GM12891 (cell line): ENCODE results near the gene CCDC81.

Experiments used
- POLR2A ChIP-seq: IDR thresholded peaks from 2 replicates; pipeline ENCODE4 v1.6.1; 2011; ENCODE audit warnings: low read depth, low read length, control low read depth
- POLR2AphosphoS5 ChIP-seq: IDR thresholded peaks from 2 replicates; pipeline ENCODE4 v1.6.1; 2011; ENCODE audit warnings: low read depth, low read length, control low read depth
- POU2F2 ChIP-seq: IDR thresholded peaks from 2 replicates; pipeline ENCODE4 v1.6.1; 2011; ENCODE audit warnings: low read depth, mild to moderate bottlenecking, control low read depth, low read length, moderate library complexity
- SPI1 ChIP-seq: IDR thresholded peaks from 2 replicates; pipeline ENCODE4 v1.6.1; 2011; ENCODE audit warnings: low read depth, low read length, control low read depth
- TAF1 ChIP-seq: IDR thresholded peaks from 2 replicates; pipeline ENCODE4 v1.6.1; 2011; ENCODE audit warnings: low read depth, low read length, control low read depth

DNA sequence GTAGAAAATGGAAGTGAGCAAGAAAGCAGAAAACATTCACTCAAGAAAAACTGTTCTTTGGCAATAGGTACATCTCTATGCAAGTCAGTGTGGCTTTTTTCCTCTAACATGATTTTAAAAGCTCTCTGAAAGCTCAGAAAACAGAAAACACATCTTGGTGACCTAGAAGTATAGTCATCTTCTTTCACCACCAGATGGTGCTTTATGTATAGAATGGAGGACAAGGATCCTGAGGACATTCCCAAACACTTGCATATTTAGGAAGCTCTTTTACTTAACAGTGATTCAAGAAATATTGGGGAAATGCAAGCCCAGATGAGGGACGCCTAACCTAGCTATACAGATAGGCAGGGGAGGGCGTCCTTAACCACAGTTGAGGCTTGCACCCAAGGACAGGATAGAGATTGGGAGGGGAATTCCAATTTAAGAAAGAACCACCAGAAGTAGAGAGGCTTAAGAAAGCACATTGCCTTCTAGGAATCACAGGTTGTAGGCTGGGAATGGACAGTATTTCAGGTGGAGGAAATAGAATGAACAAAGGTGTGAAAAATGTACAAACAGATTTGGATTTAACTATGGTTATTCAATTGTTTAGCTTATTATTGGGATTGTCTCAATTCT, 13.8 kb upstream of the CCDC81 start:
- TF ChIP-seq POLR2A (no peak), POLR2AphosphoS5 (no peak), SPI1 (no peak), TAF1 (no peak), POU2F2 (no peak)
